Liver (tissue), 9 donors: ENCODE results near the gene ABCA4. TPM values are rescaled to one million over a fixed set of nuclear protein-coding genes. Genes with fewer than 3 reads are reported as not detected.

Experiments
- DNase-seq: peaks from one replicate; pipeline ENCODE4 v3.0.0-alpha.2; 2017; ENCODE audit warnings: low spot score
- H3K27ac ChIP-seq, 2 donors: one replicate each; pipeline ENCODE4 v1.7.0; 2013; ENCODE audit warnings: inconsistent platforms in 2 of 2, low read length in 2 of 2, control low read depth in 1 of 2, low read depth in 1 of 2, mild to moderate bottlenecking in 1 of 2
- H3K27me3 ChIP-seq, 4 donors: one replicate each; pipeline versions ENCODE4 v1.6.1 to v1.7.0; 2013; ENCODE audit warnings: low read length in 3 of 4, inconsistent platforms in 1 of 4, mild to moderate bottlenecking in 1 of 4, moderate library complexity in 1 of 4; ENCODE audit not compliant: control insufficient read depth in 4 of 4, insufficient read depth in 4 of 4
- H3K36me3 ChIP-seq, 4 donors: one replicate each; pipeline versions ENCODE4 v1.6.1 to v1.7.0; 2013; ENCODE audit warnings: low read length in 3 of 4, mild to moderate bottlenecking in 3 of 4, low read depth in 1 of 4, moderate library complexity in 1 of 4; ENCODE audit not compliant: control insufficient read depth in 4 of 4, insufficient read depth in 3 of 4
- H3K4me1 ChIP-seq, 4 donors: one replicate each; pipeline versions ENCODE4 v1.6.1 to v1.7.0; 2013; ENCODE audit warnings: low read length in 3 of 4, mild to moderate bottlenecking in 3 of 4, moderate library complexity in 1 of 4; ENCODE audit not compliant: control insufficient read depth in 4 of 4, insufficient read depth in 4 of 4
- H3K4me3 ChIP-seq, 3 donors: one replicate each; pipeline versions ENCODE4 v1.6.1 to v1.7.0; 2013; ENCODE audit warnings: low read length in 3 of 3, control low read depth in 1 of 3, low read depth in 1 of 3, mild to moderate bottlenecking in 1 of 3
- H3K9ac ChIP-seq, 2 donors: one replicate each; pipeline ENCODE4 v1.7.0; 2013; ENCODE audit warnings: low read length in 2 of 2, mild to moderate bottlenecking in 2 of 2, moderate library complexity in 2 of 2, control low read depth in 1 of 2, low read depth in 1 of 2
- H3K9me3 ChIP-seq, 4 donors: one replicate each; pipeline versions ENCODE4 v1.6.1 to v1.7.0; 2013; ENCODE audit warnings: low read length in 3 of 4; ENCODE audit not compliant: control insufficient read depth in 4 of 4
- ATF3 ChIP-seq: IDR thresholded peaks from 2 replicates; pipeline ENCODE4 v1.6.1; 2016; ENCODE audit warnings: antibody characterized with exemption
- EGR1 ChIP-seq, 2 donors: IDR thresholded peaks; 2 replicates each; pipeline ENCODE4 v1.6.1; 2016 to 2018; ENCODE audit warnings: antibody characterized with exemption in 2 of 2, low read depth in 2 of 2
- FOXA1 ChIP-seq: IDR thresholded peaks from 2 replicates; pipeline ENCODE4 v1.6.1; 2016; ENCODE audit warnings: antibody characterized with exemption
- FOXA2 ChIP-seq: IDR thresholded peaks from 2 replicates; pipeline ENCODE4 v1.6.1; 2016; ENCODE audit warnings: antibody characterized with exemption
- GABPA ChIP-seq, 2 donors: IDR thresholded peaks in 1 of 2; conservative IDR thresholded peaks in 1 of 2; 2 replicates each; pipeline ENCODE4 v1.6.1; 2016; ENCODE audit warnings: antibody characterized with exemption in 2 of 2, mild to moderate bottlenecking in 1 of 2, moderate library complexity in 1 of 2
- HNF4A ChIP-seq, 2 donors: conservative IDR thresholded peaks; 2 replicates each; pipeline ENCODE4 v1.6.1; 2016; ENCODE audit warnings: antibody characterized with exemption in 2 of 2, mild to moderate bottlenecking in 2 of 2
- HNF4G ChIP-seq: IDR thresholded peaks from 2 replicates; pipeline ENCODE4 v1.6.1; 2016; ENCODE audit warnings: antibody characterized with exemption
- JUND ChIP-seq, 2 donors: IDR thresholded peaks; 2 replicates each; pipeline ENCODE4 v1.6.1; 2016; ENCODE audit warnings: antibody characterized with exemption in 2 of 2
- NR2F2 ChIP-seq: IDR thresholded peaks from 2 replicates; pipeline ENCODE4 v1.6.1; 2016; ENCODE audit warnings: antibody characterized with exemption
- RAD21 ChIP-seq, 2 donors: IDR thresholded peaks; 2 replicates each; pipeline ENCODE4 v1.6.1; 2016; ENCODE audit warnings: antibody characterized with exemption in 2 of 2, mild to moderate bottlenecking in 2 of 2
- REST ChIP-seq: IDR thresholded peaks from 2 replicates; pipeline ENCODE4 v1.6.1; 2016; ENCODE audit warnings: antibody characterized with exemption, mild to moderate bottlenecking
- RXRA ChIP-seq, 2 donors: IDR thresholded peaks; 2 replicates each; pipeline ENCODE4 v1.6.1; 2017 to 2018; ENCODE audit warnings: antibody characterized with exemption in 2 of 2, mild to moderate bottlenecking in 1 of 2
- SP1 ChIP-seq: IDR thresholded peaks from 2 replicates; pipeline ENCODE4 v1.6.1; 2018; ENCODE audit warnings: antibody characterized with exemption, mild to moderate bottlenecking
- TAF1 ChIP-seq: conservative IDR thresholded peaks from 2 replicates; pipeline ENCODE4 v1.6.1; 2016; ENCODE audit warnings: antibody characterized with exemption, mild to moderate bottlenecking
- YY1 ChIP-seq: IDR thresholded peaks from 2 replicates; pipeline ENCODE4 v1.6.1; 2016; ENCODE audit warnings: antibody characterized with exemption, mild to moderate bottlenecking
- ZBTB33 ChIP-seq: IDR thresholded peaks from 2 replicates; pipeline ENCODE4 v1.6.1; 2016; ENCODE audit warnings: antibody characterized with exemption
- WGBS: extraction: QIAGEN DNeasy Blood & Tissue Kit; methylation state at CpG from one replicate; pipeline ENCODE4 v1.1.7; 2013; 5-methylcytosine and 5-hydroxymethylcytosine counted together
- polyA plus RNA-seq, 2 donors: library from polyadenylated mRNA; stranded (reverse) in 1 of 2; unstranded in 1 of 2; fragments of 200-250 nt in 1 of 2; fragments of >200 nt in 1 of 2; fragmentation: Nextera tagmentation in 1 of 2; extraction: Ambion mirVana in 1 of 2; gene quantifications; one replicate each; pipeline versions ENCODE4 v1.2.1 to v1.2.3, GENCODE V29; 2013 to 2015
- total RNA-seq, 2 donors: library from RNA; depleted of rRNA; stranded (reverse); fragments of >200 nt; gene quantifications; one replicate each; pipeline ENCODE4 v1.2.3, GENCODE V29; 2014
- TF ChIP-seq, protein P1 (sequence below): IDR thresholded peaks from 2 replicates; pipeline ENCODE4 v1.6.1; 2016; ENCODE audit warnings: antibody characterized with exemption
- TF ChIP-seq, protein P2 (sequence below): fragments of 150-350 bp; IDR thresholded peaks from 2 replicates; pipeline ENCODE4 v1.5.1; 2017; ENCODE audit warnings: improper control_type of control experiment, low read depth, low read length; ENCODE audit not compliant: missing input control
- donor health status: healthy.
- donor health status: healthy.
- donor health status: healthy.
- donor health status: healthy.
- donor health status: healthy.

Gene ABCA4
- total and polyA plus RNA-seq, 4 donors, result 0.19 to 1.5 (median 0.38) TPM

- H3K4me1 ChIP-seq, result peaks cover 0 to 2% (median under 1%) of the 10 kb centered on the region in 4 donors
- no peak overlapping the region for H3K4me3 ChIP-seq
- H3K27ac ChIP-seq, result no peak overlapping the region
- 96% methylated on average over 1 of the region's 1 CpG for WGBS
- no peaks in the 10 kb centered on the region for H3K36me3 ChIP-seq
- H3K27me3 ChIP-seq, result no peaks in the 10 kb centered on the region
- no peak for TF ChIP-seq SP1
- no peak for TF ChIP-seq NR2F2
- no peak for TF ChIP-seq GABPA (IDR thresholded peaks at IDR 0.05 in 1 of 2, conservative IDR thresholded peaks at IDR 0.05 in 1 of 2)
- TF ChIP-seq TAF1, result no peak
- TF ChIP-seq FOXA1, result no peak
- no peak for TF ChIP-seq HNF4A (conservative IDR thresholded peaks at IDR 0.05)
- no peak for TF ChIP-seq ZBTB33
- no peak for TF ChIP-seq RAD21 (IDR thresholded peaks at IDR 0.05)
- TF ChIP-seq FOXA2, result no peak
- TF ChIP-seq, protein P1, sequence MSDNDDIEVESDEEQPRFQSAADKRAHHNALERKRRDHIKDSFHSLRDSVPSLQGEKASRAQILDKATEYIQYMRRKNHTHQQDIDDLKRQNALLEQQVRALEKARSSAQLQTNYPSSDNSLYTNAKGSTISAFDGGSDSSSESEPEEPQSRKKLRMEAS, result no peak
- no peak for TF ChIP-seq JUND (IDR thresholded peaks at IDR 0.05)
- no peak for TF ChIP-seq REST
- TF ChIP-seq RXRA (IDR thresholded peaks at IDR 0.05), result no peak
- no peak for TF ChIP-seq YY1
- TF ChIP-seq HNF4G, result no peak
- TF ChIP-seq, protein P2, sequence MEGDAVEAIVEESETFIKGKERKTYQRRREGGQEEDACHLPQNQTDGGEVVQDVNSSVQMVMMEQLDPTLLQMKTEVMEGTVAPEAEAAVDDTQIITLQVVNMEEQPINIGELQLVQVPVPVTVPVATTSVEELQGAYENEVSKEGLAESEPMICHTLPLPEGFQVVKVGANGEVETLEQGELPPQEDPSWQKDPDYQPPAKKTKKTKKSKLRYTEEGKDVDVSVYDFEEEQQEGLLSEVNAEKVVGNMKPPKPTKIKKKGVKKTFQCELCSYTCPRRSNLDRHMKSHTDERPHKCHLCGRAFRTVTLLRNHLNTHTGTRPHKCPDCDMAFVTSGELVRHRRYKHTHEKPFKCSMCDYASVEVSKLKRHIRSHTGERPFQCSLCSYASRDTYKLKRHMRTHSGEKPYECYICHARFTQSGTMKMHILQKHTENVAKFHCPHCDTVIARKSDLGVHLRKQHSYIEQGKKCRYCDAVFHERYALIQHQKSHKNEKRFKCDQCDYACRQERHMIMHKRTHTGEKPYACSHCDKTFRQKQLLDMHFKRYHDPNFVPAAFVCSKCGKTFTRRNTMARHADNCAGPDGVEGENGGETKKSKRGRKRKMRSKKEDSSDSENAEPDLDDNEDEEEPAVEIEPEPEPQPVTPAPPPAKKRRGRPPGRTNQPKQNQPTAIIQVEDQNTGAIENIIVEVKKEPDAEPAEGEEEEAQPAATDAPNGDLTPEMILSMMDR, result no peak
- TF ChIP-seq ATF3, result no peak
- TF ChIP-seq EGR1 (IDR thresholded peaks at IDR 0.05; ENCODE audit: low read depth in 2 of 2), result no peak
- DNase-seq, result no peak
- no peak overlapping the region for H3K9ac ChIP-seq
- H3K9me3 ChIP-seq, result no peaks in the 10 kb centered on the region
Measured at GRCh38 chr1:94050675-94051074, 70.3 kb downstream of the ABCA4 start.
